Endometrium (tissue), 2 donors: ENCODE results near the gene GMDS.

Experiments used
- FAIRE-seq: peaks from 2 replicates; lab custom pipeline; 2012; peaks lifted over from hg19 to GRCh38; lab: Jason Lieb, UNC
- donor health status: control.
- donor health status: control.

GMDS gene

GRCh38 chr6:2175825-2176224 lies 69.6 kb downstream of the GMDS start:
- FAIRE-seq: no peak

DNA sequence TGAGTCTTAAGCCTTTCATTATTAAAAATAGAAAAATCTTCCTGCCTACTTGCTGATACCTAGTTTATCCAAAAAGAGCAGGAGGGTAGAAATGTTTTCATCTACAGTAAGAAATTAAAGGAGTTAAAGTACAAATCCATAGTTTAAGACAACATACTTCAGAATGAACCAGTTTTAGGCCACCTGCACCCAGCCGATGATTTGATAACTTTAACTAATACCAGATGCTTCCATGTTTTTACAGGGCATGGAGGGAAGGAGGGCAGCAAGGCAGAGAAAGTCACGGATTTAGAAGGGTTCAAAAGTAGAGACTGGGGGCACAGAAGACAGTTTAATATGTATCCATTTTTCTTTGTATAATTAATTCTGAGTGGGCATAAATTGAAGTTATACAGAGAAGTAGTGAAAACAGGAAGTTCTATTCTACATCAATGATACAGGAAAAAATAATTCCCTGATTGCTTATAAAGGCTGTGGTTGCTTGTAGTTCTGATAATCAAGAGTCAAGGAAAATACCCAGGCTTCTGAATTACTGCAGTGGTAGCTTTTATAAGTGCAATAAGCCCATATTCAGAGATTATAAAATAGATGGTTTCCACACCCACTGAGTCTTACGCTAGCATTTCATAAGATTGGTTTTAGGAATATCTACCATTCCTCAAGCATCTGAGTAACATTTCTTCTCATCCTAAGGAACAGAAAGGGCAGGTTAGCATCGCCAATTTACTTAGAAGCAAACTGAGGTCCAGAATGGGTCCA lies 72.0 kb downstream of the GMDS start:
- FAIRE-seq: no peak

DNA sequence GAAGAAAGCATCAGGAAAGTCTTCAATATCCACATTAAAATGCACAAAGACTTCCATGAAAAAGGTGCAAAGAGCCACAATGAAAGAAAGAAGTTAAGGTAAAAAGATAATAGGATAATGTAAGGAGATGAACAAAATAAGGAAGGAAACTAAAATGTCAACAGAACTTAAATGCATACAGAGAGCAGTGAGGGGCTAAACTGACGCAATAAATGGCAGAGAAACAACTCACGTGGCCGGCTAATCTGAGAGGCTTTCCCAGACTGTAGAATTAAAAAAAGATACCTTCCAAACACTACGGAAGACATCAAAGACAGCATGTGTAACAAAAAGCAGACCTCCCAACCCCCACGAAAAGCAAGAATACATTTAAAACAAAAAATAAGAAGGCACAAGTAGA lies 73.7 kb downstream of the GMDS start:
- no peak for FAIRE-seq

DNA sequence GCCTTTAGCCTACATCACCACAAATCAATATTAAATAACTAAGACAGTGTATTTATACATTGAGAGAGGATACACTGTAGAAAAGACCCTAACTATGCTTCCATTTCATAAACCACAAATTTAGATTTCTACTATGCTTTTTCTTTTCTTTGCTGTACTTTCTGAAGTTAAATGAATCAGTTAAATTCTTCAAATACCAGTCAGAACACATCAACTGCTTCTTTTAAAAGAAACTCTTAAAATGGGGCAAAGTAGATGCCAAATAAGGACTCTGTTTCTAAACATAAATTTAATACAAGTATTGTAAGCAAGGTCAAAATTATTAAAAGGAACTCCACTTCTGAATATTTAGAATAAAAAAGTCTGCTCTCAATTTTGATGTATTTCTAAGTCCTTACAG lies 76.9 kb downstream of the GMDS start:
- FAIRE-seq: no peak

GRCh38 chr6:2166717-2167116 lies 78.7 kb downstream of the GMDS start:
- FAIRE-seq: no peak

DNA sequence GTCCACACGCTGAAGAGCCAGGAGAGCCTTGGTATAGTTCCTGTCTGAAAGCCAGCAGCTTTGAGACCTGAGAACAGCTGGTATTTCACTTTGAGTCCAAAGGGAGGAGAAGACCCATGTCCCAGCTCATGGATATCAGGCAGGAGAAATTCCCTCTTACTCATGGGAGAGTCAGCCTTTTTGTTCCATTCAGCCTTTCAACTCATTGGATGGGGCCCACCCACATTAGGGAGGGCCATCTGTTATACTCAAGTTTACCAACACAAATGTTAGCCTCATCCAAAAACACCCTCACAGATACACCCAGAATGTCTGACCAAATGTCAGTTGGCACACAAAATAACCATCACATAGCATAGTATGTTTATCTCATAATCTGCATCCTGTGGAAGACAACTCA lies 80.1 kb downstream of the GMDS start:
- FAIRE-seq: no peak

DNA sequence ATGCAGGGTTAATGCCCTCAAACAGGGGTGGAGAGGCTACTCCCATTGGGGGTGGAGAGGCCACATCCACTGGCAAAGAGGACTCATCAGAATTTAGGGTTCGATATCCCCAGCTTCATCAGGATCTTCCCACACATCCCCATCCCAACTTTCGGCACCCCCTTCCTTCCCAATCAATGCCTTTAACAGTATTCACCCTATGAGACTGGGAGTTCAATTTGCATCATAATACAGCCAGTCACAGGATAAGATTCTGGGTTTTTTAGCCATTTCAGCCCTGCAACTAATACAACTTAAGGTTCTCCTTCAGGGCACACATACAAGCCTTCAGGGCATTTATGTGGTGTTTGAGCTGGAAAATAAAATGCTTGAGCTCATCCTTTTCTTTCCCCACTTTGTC lies 80.9 kb downstream of the GMDS start:
- FAIRE-seq: no peak

DNA sequence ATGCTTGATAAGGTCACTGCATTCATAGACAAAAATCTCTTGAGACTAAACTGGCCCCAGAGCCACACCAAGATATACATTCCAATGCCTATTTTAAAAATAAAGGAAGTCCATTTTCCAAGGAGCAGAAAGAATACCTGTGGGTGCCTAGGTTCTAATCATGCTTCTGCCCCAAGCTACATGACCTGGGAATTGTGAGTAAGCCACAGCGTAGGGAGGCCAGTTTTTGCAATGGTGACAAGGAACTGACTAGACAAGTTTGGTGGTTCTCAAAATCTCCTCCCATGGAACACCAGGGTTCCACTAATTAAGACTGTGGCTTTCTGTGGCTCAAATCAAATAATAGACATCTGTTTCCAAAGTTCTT lies 83.3 kb downstream of the GMDS start:
- no peak for FAIRE-seq

DNA sequence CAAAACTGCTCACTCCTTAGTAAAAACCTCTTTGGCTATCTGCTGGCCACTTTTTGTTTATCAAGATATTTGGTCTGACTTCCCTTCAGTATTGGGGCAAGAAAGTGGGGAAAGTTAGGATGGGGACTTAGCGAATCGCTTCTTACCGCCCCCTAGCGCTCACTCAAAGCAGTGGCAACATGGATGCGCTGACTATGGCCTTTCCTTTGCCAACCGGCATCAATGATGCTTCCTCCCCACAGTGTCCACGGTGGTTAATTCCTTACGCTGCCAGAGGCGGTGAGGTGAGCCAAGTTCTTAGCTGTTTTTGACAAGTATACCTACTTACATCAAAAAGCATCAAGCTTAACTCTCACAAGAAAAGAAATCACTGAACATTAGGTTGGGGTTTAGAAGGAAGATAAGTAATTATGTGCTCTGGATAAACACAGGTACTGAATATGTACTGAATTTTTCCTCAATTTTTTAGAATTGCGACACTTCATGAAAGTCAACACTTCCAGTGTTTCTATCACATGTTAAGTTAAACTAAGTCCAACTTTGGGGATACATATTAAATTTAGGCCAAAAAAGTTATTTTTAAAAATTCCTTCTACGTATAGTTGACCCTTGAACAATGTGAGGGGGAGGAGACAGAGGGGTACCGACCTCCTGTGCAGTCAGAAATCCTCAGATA lies 86.7 kb downstream of the GMDS start:
- no peak for FAIRE-seq

- no peak for FAIRE-seq
Observed at GRCh38 chr6:2157441-2158127, 87.8 kb downstream of the GMDS start.

DNA sequence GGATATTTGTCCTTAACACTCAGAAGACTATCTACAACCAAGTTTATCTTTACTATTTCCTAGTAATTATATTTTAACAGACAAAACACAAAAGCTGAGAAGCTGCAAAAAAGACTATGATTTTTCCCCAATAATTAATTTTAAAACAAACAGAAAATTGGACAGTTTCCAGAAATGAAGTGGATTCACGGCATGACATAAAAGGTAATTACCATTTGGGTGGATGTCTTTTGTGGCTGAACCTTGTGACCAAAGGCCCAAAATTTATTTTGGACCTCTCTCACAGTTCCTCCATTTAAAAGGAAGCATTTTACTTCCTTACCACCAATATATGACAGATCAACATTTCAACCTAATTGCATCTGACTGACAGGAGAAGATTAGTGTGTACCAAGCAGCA lies 90.2 kb downstream of the GMDS start:
- no peak for FAIRE-seq

DNA sequence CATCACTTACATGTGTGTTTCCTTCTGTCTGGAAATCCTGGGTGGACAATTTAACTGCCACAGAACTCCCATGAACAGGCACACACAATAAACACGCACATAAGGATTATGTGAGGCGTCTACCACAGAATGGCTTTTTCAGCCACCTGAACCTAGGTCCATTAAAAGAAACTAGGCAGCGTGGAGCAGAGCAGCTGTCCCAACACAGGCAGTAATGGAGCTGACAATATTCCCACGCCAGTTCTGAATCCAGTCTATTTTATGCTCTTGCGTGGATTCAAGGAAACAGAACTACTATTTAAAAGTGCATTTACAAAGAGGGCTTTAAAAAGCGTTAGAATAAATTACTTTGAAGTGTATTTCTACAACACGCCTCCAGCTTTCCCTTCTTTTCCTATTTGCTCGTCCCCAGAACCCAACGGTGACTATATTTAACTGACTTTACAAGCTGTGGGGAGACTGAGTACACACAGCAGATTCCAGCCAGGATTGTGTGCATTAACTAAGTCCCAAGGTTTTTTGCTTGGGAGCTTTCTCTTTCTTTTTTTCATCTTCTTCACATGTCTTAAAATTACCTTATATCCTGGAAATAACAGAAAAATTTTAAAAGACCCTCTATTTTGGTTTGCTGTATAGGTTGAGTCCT lies 95.9 kb downstream of the GMDS start:
- FAIRE-seq: no peak

DNA sequence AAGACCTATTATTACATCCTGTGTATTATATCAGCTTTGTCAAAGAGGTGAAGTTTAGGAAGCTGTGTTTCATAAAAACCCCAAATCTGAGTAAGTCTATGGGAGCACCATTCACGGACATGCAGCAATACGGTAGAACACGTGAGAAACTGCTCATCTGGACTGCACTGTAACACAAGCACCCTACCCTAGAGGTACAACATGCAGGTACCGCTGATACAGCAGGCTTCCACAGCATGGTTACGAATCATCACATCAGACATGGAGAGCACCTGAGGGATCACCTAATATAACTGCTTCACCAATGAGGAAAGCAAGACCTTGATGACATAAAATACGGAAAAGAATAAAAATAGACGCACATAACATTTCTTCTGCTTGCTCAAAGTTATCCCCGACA lies 96.7 kb downstream of the GMDS start:
- no peak for FAIRE-seq

GRCh38 chr6:2147766-2148448 lies 97.5 kb downstream of the GMDS start:
- FAIRE-seq: no peak

- FAIRE-seq: no peak
Observed at GRCh38 chr6:2147261-2147660, 98.1 kb downstream of the GMDS start.

DNA sequence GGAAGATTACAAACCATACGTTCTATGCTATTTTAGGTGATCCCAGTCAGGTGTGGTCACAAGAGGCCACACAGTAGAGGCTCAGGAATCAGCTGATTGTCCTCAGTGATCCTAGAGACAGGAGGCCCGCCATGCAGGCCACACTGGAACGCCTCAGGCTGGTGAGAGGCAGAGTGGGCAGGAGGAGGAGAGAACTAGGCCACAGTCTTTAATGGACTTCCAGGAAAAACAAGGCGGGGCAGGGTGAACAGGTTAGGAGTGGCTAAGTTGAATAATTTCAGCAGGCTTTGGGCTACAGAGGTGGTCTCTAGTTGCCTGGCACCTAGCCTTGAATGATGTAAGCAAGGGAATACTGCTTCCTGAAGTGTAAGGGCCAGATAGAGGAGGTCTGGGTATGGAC lies 101.2 kb downstream of the GMDS start:
- FAIRE-seq: no peak

DNA sequence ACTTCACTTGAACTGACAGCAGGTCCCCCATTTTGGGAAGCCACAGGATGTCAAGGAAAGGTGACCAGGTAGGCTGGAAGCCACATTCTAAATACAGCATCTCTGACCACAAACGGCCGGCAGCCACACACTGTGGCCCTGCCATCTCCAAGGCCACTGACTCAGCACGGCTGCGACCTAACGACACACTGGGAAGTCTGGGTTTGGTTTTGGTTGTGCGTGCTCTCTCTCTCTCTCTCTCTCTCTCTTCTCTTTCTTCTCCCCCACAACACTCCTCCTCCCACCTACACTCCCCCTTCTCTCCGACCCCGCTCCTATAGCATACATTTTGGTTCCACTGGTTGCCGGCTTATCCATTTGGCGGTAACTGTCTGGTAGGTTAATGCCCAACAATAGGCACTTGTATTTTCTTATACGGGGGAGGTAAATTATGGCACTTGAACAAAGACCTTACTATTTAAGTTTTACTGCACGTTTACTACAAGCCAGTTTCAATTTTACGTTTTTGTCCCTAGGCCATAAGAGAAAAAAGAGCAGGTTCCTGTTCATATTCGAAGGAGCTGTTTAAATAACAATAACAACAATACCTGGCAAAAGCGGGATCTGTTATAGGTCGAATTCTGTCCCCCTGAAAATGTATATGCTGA lies 103.6 kb downstream of the GMDS start:
- no peak for FAIRE-seq

GRCh38 chr6:2140438-2141128 lies 104.8 kb downstream of the GMDS start:
- no peak for FAIRE-seq

DNA sequence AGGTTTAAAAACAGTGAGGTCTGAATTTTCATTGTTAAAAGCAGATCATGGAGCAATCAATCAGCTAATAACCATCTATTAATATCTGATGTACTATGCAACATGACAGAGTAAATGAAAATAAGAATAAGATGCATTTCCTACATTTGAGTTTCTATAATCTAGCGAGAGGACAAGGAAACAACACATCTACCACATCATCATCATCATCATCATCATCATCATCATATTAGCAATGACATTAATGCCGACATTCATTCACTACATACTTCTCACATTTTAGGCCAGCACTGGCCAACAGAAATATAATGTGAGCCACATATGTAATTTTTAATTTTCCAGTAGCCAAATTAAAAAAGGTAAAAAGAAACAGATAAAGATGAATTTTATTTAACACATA lies 110.0 kb downstream of the GMDS start:
- FAIRE-seq: no peak

GRCh38 chr6:2134554-2134953 lies 110.9 kb downstream of the GMDS start:
- FAIRE-seq: no peak

DNA sequence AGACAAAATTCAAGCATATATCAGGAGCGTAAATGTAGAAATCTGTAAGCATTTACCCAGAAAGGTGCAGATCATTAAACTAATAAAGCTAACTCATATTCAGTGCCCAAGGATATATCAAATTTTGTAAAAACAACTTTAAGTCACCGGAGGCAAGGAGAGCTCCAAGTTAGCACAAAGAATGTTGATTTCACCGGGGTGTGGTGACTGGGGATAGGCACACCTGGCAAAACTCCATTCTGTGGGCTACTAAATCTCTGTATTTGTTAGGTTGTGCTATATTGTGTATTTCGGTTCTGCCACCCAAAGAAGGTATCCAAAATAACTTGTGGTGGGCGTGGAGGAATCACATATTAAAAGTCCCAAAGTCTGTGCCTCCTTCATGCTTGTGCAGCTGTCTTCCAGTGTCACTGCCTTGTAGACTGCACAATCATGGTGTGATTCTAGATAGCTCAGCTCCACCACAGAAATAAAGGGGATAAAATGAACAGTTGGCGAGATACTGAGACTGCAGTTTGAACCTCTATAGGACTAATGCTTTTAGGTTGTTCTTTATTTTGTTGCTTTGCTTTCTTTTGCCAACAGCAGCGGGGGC lies 111.6 kb downstream of the GMDS start:
- FAIRE-seq: no peak
